Thoracic aorta (tissue), 2 donors: Measurements from ENCODE around the gene MARCHF10. TPM values are rescaled to one million over a fixed set of nuclear protein-coding genes. Genes with fewer than 3 reads are reported as not detected.

Source experiments
- ATAC-seq: fragments of 150-250 bp; one replicate; pipeline ENCODE4 v1.8.0; 2017; ENCODE audit warnings: low read depth; ENCODE audit not compliant: insufficient number of reproducible peaks, low FRiP score
- DNase-seq: peaks from one replicate; pipeline ENCODE4 v3.0.0-alpha.2; 2020; ENCODE audit warnings: low spot score
- H3K27ac ChIP-seq, 2 donors: fragments of 200-600 bp; sonication (generic); 1 replicate in 1 of 2; 2 replicates in 1 of 2; pipeline ENCODE4 v1.5.1; 2016; ENCODE audit warnings: mild to moderate bottlenecking in 2 of 2, moderate library complexity in 2 of 2
- H3K27me3 ChIP-seq: fragments of 200-600 bp; sonication (generic); replicated peaks from 2 replicates; pipeline ENCODE4 v1.6.0; 2016; ENCODE audit warnings: mild to moderate bottlenecking; ENCODE audit not compliant: insufficient read depth
- H3K36me3 ChIP-seq: fragments of 200-600 bp; sonication (generic); one replicate; pipeline ENCODE4 v1.5.1; 2016
- H3K4me1 ChIP-seq, 2 donors: fragments of 200-600 bp; sonication (generic); 1 replicate in 1 of 2; 2 replicates in 1 of 2; pipeline versions ENCODE4 v1.5.1 to v1.6.0; 2016; ENCODE audit warnings: low read depth in 2 of 2, mild to moderate bottlenecking in 1 of 2; ENCODE audit not compliant: control insufficient read depth in 1 of 2
- H3K4me3 ChIP-seq: fragments of 200-600 bp; sonication (generic); 2 replicates; pipeline ENCODE4 v1.5.1; 2016; ENCODE audit warnings: mild to moderate bottlenecking
- H3K9me3 ChIP-seq: fragments of 200-600 bp; sonication (generic); 2 replicates; pipeline ENCODE4 v1.5.1; 2016
- CTCF ChIP-seq: fragments of 200-600 bp; sonication (generic); IDR thresholded peaks from one replicate; pipeline ENCODE4 v1.5.1; 2019; ENCODE audit warnings: antibody characterized with exemption
- total RNA-seq, 2 donors: library from RNA; depleted of rRNA; stranded (reverse); fragments of >200 nt; gene quantifications; one replicate each; pipeline versions ENCODE4 v1.1.0 to v1.2.3, GENCODE V29; 2016

MARCHF10 gene
- total RNA-seq, 2 donors from 2014 or later = not detected

GRCh38 chr17:62767997-62768396, 40.1 kb downstream of the MARCHF10 start:
- H3K9me3 ChIP-seq = no peaks in the 10 kb centered on the region
- no peaks in the 10 kb centered on the region for H3K4me1 ChIP-seq
- ATAC-seq (no peak), DNase-seq (no peak)
- H3K27me3 ChIP-seq = no peaks in the 10 kb centered on the region
- TF ChIP-seq CTCF = no peak
- no peaks in the 10 kb centered on the region for H3K36me3 ChIP-seq
- no peak overlapping the region for H3K4me3 ChIP-seq
- no peak overlapping the region for H3K27ac ChIP-seq

- Histone ChIP-seq H3K27me3 (no peaks in the 10 kb centered on the region), H3K27ac (no peak overlapping the region), H3K4me3 (no peak overlapping the region), H3K4me1 (no peaks in the 10 kb centered on the region), H3K9me3 (no peaks in the 10 kb centered on the region), H3K36me3 (no peaks in the 10 kb centered on the region)
- TF ChIP-seq CTCF = no peak
- DNase-seq = no peak
- ATAC-seq = no peak
Measured at GRCh38 chr17:62765351-62765750, 42.8 kb downstream of the MARCHF10 start.

GRCh38 chr17:62763891-62764600, 44.1 kb downstream of the MARCHF10 start:
- H3K27me3 ChIP-seq = no peaks in the 10 kb centered on the region
- H3K27ac ChIP-seq = no peak overlapping the region
- no peaks in the 10 kb centered on the region for H3K4me1 ChIP-seq
- ATAC-seq (no peak), DNase-seq (no peak)
- H3K4me3 ChIP-seq = no peak overlapping the region
- no peak for TF ChIP-seq CTCF
- H3K36me3 ChIP-seq = no peaks in the 10 kb centered on the region
- H3K9me3 ChIP-seq = no peaks in the 10 kb centered on the region

GRCh38 chr17:62761884-62762283, 46.2 kb downstream of the MARCHF10 start:
- Histone ChIP-seq H3K36me3 (no peaks in the 10 kb centered on the region), H3K4me3 (no peak overlapping the region), H3K9me3 (no peaks in the 10 kb centered on the region), H3K4me1 (no peaks in the 10 kb centered on the region), H3K27me3 (no peaks in the 10 kb centered on the region), H3K27ac (no peak overlapping the region)
- no peak for ATAC-seq
- no peak for TF ChIP-seq CTCF
- no peak for DNase-seq

- ATAC-seq (no peak), DNase-seq (no peak)
- Histone ChIP-seq H3K36me3 (no peaks in the 10 kb centered on the region), H3K27me3 (no peaks in the 10 kb centered on the region), H3K4me3 (no peak overlapping the region), H3K4me1 (no peaks in the 10 kb centered on the region), H3K9me3 (no peaks in the 10 kb centered on the region), H3K27ac (no peak overlapping the region)
- TF ChIP-seq CTCF = no peak
Measured at GRCh38 chr17:62760945-62761267, 47.2 kb downstream of the MARCHF10 start.
